ENCODE results near the gene CEP112. TPM values are rescaled to one million over a fixed set of nuclear protein-coding genes. Genes with fewer than 3 reads are reported as not detected.

Gene CEP112
- total RNA-seq, 1 experiment from 2014 or later = 9.5 TPM

GRCh38 chr17:66171172-66171571 lies 20.8 kb downstream of the CEP112 start:
- no TSS peak for BruUV-seq (replicated peaks)
- H3K27ac ChIP-seq (ENCODE audit: low read length) = no peak overlapping the region
- ATAC-seq = no peak
- H3K4me1 ChIP-seq (ENCODE audit: control insufficient read depth, insufficient read depth, low read length) = no peaks in the 10 kb centered on the region
- no peak for TF ChIP-seq POLR2AphosphoS5 (IDR thresholded peaks at IDR 0.05; ENCODE audit: low read depth, low read length)
- no peak for TF ChIP-seq REST (IDR thresholded peaks at IDR 0.05; ENCODE audit: insufficient read depth in 1 of 2, low read depth in 2 of 2, low read length in 1 of 2)
- TF ChIP-seq, protein P1, sequence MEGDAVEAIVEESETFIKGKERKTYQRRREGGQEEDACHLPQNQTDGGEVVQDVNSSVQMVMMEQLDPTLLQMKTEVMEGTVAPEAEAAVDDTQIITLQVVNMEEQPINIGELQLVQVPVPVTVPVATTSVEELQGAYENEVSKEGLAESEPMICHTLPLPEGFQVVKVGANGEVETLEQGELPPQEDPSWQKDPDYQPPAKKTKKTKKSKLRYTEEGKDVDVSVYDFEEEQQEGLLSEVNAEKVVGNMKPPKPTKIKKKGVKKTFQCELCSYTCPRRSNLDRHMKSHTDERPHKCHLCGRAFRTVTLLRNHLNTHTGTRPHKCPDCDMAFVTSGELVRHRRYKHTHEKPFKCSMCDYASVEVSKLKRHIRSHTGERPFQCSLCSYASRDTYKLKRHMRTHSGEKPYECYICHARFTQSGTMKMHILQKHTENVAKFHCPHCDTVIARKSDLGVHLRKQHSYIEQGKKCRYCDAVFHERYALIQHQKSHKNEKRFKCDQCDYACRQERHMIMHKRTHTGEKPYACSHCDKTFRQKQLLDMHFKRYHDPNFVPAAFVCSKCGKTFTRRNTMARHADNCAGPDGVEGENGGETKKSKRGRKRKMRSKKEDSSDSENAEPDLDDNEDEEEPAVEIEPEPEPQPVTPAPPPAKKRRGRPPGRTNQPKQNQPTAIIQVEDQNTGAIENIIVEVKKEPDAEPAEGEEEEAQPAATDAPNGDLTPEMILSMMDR (IDR thresholded peaks at IDR 0.05) = no peak
- no peak for TF ChIP-seq TCF7L2 (IDR thresholded peaks at IDR 0.05; ENCODE audit: low read depth, low read length)
- no peak for TF ChIP-seq SIN3A (IDR thresholded peaks at IDR 0.05; ENCODE audit: borderline replicate concordance, insufficient read depth, low read depth, low read length)
- CTCF ChIA-PET = no interaction called here
- intact Hi-C loops (cut with micrococcal nuclease; ENCODE audit: unreplicated experiment) (no loop called here), in situ Hi-C loops (cut with HindIII; ENCODE audit: low pct_unique_long_range_greater_than_20kb, low sequenced_read_pairs) (no loop called here)
- no peaks in the 10 kb centered on the region; the same call in 1 of the 2 replicates for H3K36me3 ChIP-seq (ENCODE audit: control insufficient read depth, insufficient read depth, low read length)
- no peaks in the 10 kb centered on the region for H3K9me3 ChIP-seq (ENCODE audit: control insufficient read depth, insufficient read depth, low read depth, low read length)
- POLR2A ChIA-PET = no interaction called here
- no peaks in the 10 kb centered on the region for H3K27me3 ChIP-seq (ENCODE audit: control insufficient read depth, insufficient read depth, low read length)
- no peak overlapping the region for H3K4me3 ChIP-seq (ENCODE audit: low read depth in 2 of 2, low read length in 2 of 2)
- DNase-seq (ENCODE audit: low read depth, low spot score) = no peak

GRCh38 chr17:66169839-66170238 lies 22.1 kb downstream of the CEP112 start:
- CTCF ChIA-PET = no interaction called here
- H3K27me3 ChIP-seq (ENCODE audit: control insufficient read depth, insufficient read depth, low read length) = no peaks in the 10 kb centered on the region

More at GRCh38 chr17:66169839-66170238, 22.1 kb downstream of the CEP112 start:
- no peaks in the 10 kb centered on the region; the same call in 1 of the 2 replicates for H3K36me3 ChIP-seq (ENCODE audit: control insufficient read depth, insufficient read depth, low read length)
- POLR2A ChIA-PET = no interaction called here
- H3K4me3 ChIP-seq (ENCODE audit: low read depth in 2 of 2, low read length in 2 of 2) = no peak overlapping the region
- TF ChIP-seq POLR2AphosphoS5 (IDR thresholded peaks at IDR 0.05; ENCODE audit: low read depth, low read length) (no peak), SIN3A (IDR thresholded peaks at IDR 0.05; ENCODE audit: borderline replicate concordance, insufficient read depth, low read depth, low read length) (no peak), TCF7L2 (IDR thresholded peaks at IDR 0.05; ENCODE audit: low read depth, low read length) (no peak), REST (IDR thresholded peaks at IDR 0.05; ENCODE audit: insufficient read depth in 1 of 2, low read depth in 2 of 2, low read length in 1 of 2) (no peak)
- TF ChIP-seq, protein P1 (IDR thresholded peaks at IDR 0.05) = no peak
- ATAC-seq (no peak), DNase-seq (ENCODE audit: low read depth, low spot score) (no peak)
- BruUV-seq (replicated peaks) = no TSS peak
- in situ Hi-C loops (cut with HindIII; ENCODE audit: low pct_unique_long_range_greater_than_20kb, low sequenced_read_pairs) = no loop called here
- intact Hi-C loops (cut with micrococcal nuclease; ENCODE audit: unreplicated experiment) = loop anchor here (10.0 kb wide), 1 partner anchor 895 kb away; no protein-coding TSS in a partner anchor
- H3K27ac ChIP-seq (ENCODE audit: low read length) = no peak overlapping the region
- H3K9me3 ChIP-seq (ENCODE audit: control insufficient read depth, insufficient read depth, low read depth, low read length) = no peaks in the 10 kb centered on the region
- H3K4me1 ChIP-seq (ENCODE audit: control insufficient read depth, insufficient read depth, low read length) = no peaks in the 10 kb centered on the region
